Skeletal muscle satellite cell (primary cell): Measurements from ENCODE around the gene SLFN5.
"Not testable (repeated sequence)": the region's sequence is repeated elsewhere in the genome, so short reads cannot be mapped to it uniquely, and the experiment has no call there.

Experiments used
- H3K27me3 ChIP-seq: 2 replicates; pipeline ENCODE4 v1.7.0; 2013; ENCODE audit warnings: low read length; ENCODE audit not compliant: control insufficient read depth, insufficient read depth
- H3K36me3 ChIP-seq: 2 replicates; pipeline ENCODE4 v1.7.0; 2013; ENCODE audit warnings: mild to moderate bottlenecking, control low read depth, low read length; ENCODE audit not compliant: insufficient read depth
- H3K4me1 ChIP-seq: 2 replicates; pipeline ENCODE4 v1.7.0; 2013; ENCODE audit warnings: low read length; ENCODE audit not compliant: control insufficient read depth, insufficient read depth
- H3K4me2 ChIP-seq: 2 replicates; pipeline ENCODE4 v1.7.0; 2013; ENCODE audit warnings: mild to moderate bottlenecking, low read length
- H3K4me3 ChIP-seq: 2 replicates; pipeline ENCODE4 v1.7.0; 2013; ENCODE audit warnings: low read length
- H3K9ac ChIP-seq: 2 replicates; pipeline ENCODE4 v1.7.0; 2013; ENCODE audit warnings: mild to moderate bottlenecking, low read depth, low read length, moderate library complexity
- H3K9me3 ChIP-seq: replicated peaks from 2 replicates; pipeline ENCODE4 v1.7.0; 2013; ENCODE audit warnings: mild to moderate bottlenecking, control low read depth, low read length

Gene SLFN5

DNA sequence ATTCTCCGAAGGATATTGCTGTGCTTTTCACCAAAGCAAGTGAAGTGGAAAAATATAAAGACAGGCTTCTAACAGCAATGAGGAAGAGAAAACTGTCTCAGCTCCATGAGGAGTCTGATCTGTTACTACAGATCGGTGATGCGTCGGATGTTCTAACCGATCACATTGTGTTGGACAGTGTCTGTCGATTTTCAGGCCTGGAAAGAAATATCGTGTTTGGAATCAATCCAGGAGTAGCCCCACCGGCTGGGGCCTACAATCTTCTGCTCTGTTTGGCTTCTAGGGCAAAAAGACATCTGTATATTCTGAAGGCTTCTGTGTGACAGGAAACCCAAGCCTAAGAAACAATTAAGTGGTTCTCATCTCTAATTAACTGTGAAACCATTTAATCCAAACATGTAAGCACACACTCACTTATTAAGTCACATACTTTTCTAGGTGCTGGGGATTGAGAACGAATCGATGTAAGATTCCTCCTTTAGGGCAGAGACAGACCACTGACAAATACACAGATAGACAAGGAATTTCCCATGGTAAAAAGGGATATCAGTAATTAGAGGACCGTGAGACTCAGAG, 22.8 kb downstream of the SLFN5 start:
- Histone ChIP-seq H3K4me2 (no peak overlapping the region), H3K36me3 (peaks cover 77% of the 10 kb centered on the region), H3K9ac (no peak overlapping the region), H3K4me3 (no peak overlapping the region), H3K9me3 (no peaks in the 10 kb centered on the region), H3K27me3 (no peaks in the 10 kb centered on the region), H3K4me1 (peaks cover 9% of the 10 kb centered on the region)

DNA sequence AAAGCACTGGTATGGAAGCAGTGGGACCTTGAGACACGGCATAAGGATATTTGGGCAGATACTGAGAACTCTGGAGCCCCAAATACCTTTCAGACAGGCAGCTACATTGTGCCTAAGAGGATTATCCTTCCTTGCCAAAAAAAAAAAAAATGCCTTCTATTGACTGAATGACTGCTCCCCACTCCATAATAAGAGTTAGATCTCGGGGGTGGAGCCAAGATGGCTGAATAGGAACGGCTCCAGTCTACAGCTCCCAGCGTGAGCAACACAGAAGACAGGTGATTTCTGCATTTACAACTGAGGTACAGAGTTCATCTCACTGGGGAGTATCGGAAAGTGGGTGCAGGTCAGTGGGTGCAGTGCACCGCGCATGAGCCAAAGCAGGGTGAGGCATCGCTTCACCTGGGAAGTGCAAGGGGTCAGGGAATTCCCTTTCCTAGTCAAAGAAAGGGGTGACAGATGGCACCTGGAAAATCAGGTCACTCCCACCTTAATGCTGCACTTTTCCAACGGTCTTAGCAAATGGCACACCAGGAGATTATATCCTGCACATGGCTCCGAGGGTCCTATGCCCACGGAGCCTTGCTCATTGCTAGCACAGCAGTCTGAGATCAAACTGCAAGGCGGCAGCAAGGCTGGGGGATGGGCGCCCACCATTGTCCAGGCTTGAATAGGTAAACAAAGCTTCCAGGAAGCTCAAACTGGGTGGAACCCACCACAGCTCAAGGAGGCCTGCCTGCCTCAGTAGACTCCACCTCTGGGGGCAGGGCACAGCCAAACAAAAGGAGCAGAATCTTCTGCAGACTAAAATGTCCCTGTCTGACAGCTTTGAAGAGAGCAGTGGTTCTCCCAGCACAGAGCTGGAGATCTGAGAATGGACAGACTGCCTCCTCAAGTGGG, 31.5 kb downstream of the SLFN5 start:
- not testable (repeated sequence) for H3K27me3 ChIP-seq

DNA sequence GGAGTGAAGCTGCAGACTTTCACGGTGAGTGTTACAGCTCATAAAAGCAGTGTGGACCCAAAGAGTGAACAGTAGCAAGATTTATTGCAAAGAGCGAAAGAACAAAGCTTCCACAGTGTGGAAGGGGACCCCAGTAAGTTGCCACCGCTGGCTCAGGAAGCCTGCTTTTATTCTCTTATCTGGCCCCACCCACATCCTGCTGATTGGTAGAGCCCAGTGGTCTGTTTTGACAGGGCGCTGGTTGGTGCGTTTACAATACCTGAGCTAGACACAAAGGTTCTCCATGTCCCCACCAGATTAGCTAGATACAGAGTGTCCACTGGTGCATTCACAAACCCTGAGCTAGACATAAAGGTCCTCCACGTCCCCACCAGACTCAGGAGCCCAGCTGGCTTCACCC, 35.6 kb downstream of the SLFN5 start:
- H3K9ac ChIP-seq, H3K4me3 ChIP-seq, H3K4me2 ChIP-seq, H3K36me3 ChIP-seq, H3K4me1 ChIP-seq, H3K9me3 ChIP-seq: not testable (repeated sequence)
- peaks cover 18% of the 10 kb centered on the region for H3K27me3 ChIP-seq

More for the DNA sequence above, 31.5 kb downstream of the SLFN5 start:
- H3K9me3 ChIP-seq, H3K4me2 ChIP-seq, H3K9ac ChIP-seq, H3K4me3 ChIP-seq, H3K36me3 ChIP-seq, H3K4me1 ChIP-seq: not testable (repeated sequence)

GRCh38 chr17:35278876-35279275, 36.0 kb downstream of the SLFN5 start:
- peaks cover 23% of the 10 kb centered on the region for H3K27me3 ChIP-seq
- H3K4me3 ChIP-seq, H3K9me3 ChIP-seq, H3K4me1 ChIP-seq, H3K9ac ChIP-seq, H3K36me3 ChIP-seq, H3K4me2 ChIP-seq: not testable (repeated sequence)

GRCh38 chr17:35283767-35284166, 40.9 kb downstream of the SLFN5 start:
- no peaks in the 10 kb centered on the region for H3K9me3 ChIP-seq
- no peak overlapping the region for H3K4me2 ChIP-seq
- no peak overlapping the region for H3K9ac ChIP-seq
- no peak overlapping the region for H3K4me3 ChIP-seq
- H3K4me1 ChIP-seq = no peaks in the 10 kb centered on the region
- H3K27me3 ChIP-seq = peaks cover 41% of the 10 kb centered on the region
- no peaks in the 10 kb centered on the region for H3K36me3 ChIP-seq

DNA sequence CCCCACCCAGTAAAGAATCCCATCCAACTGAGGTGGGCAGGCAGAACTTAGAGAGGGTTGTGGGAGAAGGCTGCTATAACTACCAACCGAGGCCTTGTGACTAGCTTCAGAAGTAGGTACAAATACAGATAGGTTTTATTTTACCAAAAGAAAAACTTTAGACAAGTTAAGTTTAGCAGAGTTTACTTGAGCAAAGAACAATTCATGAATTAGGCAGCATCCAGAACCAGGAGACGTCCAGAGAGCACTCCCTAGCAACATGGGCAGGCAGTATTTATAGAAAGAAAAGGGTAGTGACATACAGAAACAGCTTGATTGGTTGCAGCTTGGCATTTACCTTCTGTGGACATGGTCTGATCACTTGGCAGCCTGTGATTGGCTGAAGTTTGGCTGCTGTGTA, 42.1 kb downstream of the SLFN5 start:
- Histone ChIP-seq H3K9ac (no peak overlapping the region), H3K27me3 (peaks cover 41% of the 10 kb centered on the region), H3K4me2 (no peak overlapping the region), H3K36me3 (no peaks in the 10 kb centered on the region), H3K4me3 (no peak overlapping the region), H3K4me1 (no peaks in the 10 kb centered on the region), H3K9me3 (no peaks in the 10 kb centered on the region)

GRCh38 chr17:35286120-35286781, 43.4 kb downstream of the SLFN5 start:
- Histone ChIP-seq H3K9ac (no peak overlapping the region), H3K4me1 (no peaks in the 10 kb centered on the region), H3K36me3 (no peaks in the 10 kb centered on the region), H3K27me3 (peaks cover 41% of the 10 kb centered on the region), H3K4me3 (no peak overlapping the region), H3K4me2 (no peak overlapping the region), H3K9me3 (no peaks in the 10 kb centered on the region)

- no peak overlapping the region for H3K9ac ChIP-seq
- no peaks in the 10 kb centered on the region for H3K36me3 ChIP-seq
- H3K9me3 ChIP-seq = no peaks in the 10 kb centered on the region
- peaks cover 33% of the 10 kb centered on the region for H3K27me3 ChIP-seq
- H3K4me2 ChIP-seq = no peak overlapping the region
- no peak overlapping the region for H3K4me3 ChIP-seq
- peaks cover 7% of the 10 kb centered on the region for H3K4me1 ChIP-seq
These were observed 44.5 kb downstream of the SLFN5 start for GRCh38 chr17:35287286-35287811.

DNA sequence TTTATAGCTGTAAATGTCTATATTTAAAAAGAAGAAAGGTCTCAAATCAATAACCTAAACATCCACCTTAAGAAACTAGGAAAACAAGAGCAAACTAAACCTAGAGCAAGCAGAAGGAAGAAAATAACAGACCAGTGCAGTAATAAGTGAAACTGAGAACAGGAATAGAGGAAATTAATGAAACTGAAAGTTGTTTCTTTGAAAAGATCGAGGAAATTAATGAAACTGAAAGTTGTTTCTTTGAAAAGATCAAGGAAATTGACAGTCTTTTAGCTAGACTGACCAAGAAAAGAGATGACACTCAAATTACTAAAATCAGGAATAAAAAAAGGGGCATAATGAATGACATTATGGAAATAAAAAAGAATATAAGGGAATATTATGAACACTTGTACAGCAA, 46.4 kb downstream of the SLFN5 start:
- Histone ChIP-seq H3K9ac (no peak overlapping the region), H3K36me3 (no peaks in the 10 kb centered on the region), H3K4me1 (peaks cover 18% of the 10 kb centered on the region), H3K4me3 (no peak overlapping the region), H3K9me3 (no peaks in the 10 kb centered on the region), H3K27me3 (peaks cover 15% of the 10 kb centered on the region), H3K4me2 (no peak overlapping the region)

- Histone ChIP-seq H3K4me3 (no peak overlapping the region), H3K36me3 (no peaks in the 10 kb centered on the region), H3K9me3 (no peaks in the 10 kb centered on the region), H3K4me2 (no peak overlapping the region), H3K4me1 (peaks cover 32% of the 10 kb centered on the region), H3K9ac (no peak overlapping the region), H3K27me3 (no peaks in the 10 kb centered on the region)
These were observed 48.9 kb downstream of the SLFN5 start for GRCh38 chr17:35291802-35292201.

- Histone ChIP-seq H3K4me1 (peaks cover 32% of the 10 kb centered on the region), H3K4me2 (no peak overlapping the region), H3K9me3 (no peaks in the 10 kb centered on the region), H3K27me3 (no peaks in the 10 kb centered on the region), H3K9ac (no peak overlapping the region), H3K4me3 (no peak overlapping the region), H3K36me3 (no peaks in the 10 kb centered on the region)
These were observed 50.4 kb downstream of the SLFN5 start for GRCh38 chr17:35293151-35293847.
